ENCODE results near the gene DMD. TPM values are rescaled to one million over a fixed set of nuclear protein-coding genes. Genes with fewer than 3 reads are reported as not detected.

The DMD gene
- total and polyA plus RNA-seq, 9 donors, result 14.0 to 70.5 (median 37.6) TPM

- peak in 1 of 5 donors; percentile 20 for DNase-seq
- Histone ChIP-seq H3K9me3 (no peaks in the 10 kb centered on the region), H3K4me1 (ENCODE audit: insufficient read depth) (peaks cover 2% of the 10 kb centered on the region), H3K27me3 (no peaks in the 10 kb centered on the region), H3K36me3 (no peaks in the 10 kb centered on the region), H3K4me3 (no peak overlapping the region), H3K27ac (no peak overlapping the region)
- WGBS, 3 donors, result 68% methylated on average over 3 of the region's 3 CpGs
- intact Hi-C loops (cut with DNase I), result no loop called here
- TF ChIP-seq POLR2A (IDR thresholded peaks at IDR 0.05) (no peak), EP300 (IDR thresholded peaks at IDR 0.05) (no peak), CTCF (IDR thresholded peaks at IDR 0.05) (no peak)
Measured at GRCh38 chrX:31186693-31187338, 2024.5 kb downstream of the DMD start.

GRCh38 chrX:31185884-31186283 is 2025.5 kb downstream of the DMD start:
- DNase-seq, result no peak
- no peaks in the 10 kb centered on the region for H3K36me3 ChIP-seq
- no peaks in the 10 kb centered on the region for H3K27me3 ChIP-seq
- H3K9me3 ChIP-seq, result no peaks in the 10 kb centered on the region
- 89 to 96% (median 95%) methylated on average over 1 of the region's 1 CpG for WGBS, 3 donors
- intact Hi-C loops (cut with DNase I), result no loop called here
- no peak for TF ChIP-seq POLR2A (IDR thresholded peaks at IDR 0.05)
- TF ChIP-seq EP300 (IDR thresholded peaks at IDR 0.05), result no peak
- no peak for TF ChIP-seq CTCF (IDR thresholded peaks at IDR 0.05)
- peaks cover 2% of the 10 kb centered on the region for H3K4me1 ChIP-seq (ENCODE audit: insufficient read depth)
- no peak overlapping the region for H3K27ac ChIP-seq
- H3K4me3 ChIP-seq, result no peak overlapping the region

GRCh38 chrX:31181377-31182000 is 2029.9 kb downstream of the DMD start:
- DNase-seq, result no peak
- no peak overlapping the region for H3K4me3 ChIP-seq
- TF ChIP-seq CTCF (IDR thresholded peaks at IDR 0.05), result no peak
- TF ChIP-seq POLR2A (IDR thresholded peaks at IDR 0.05), result no peak
- no peak for TF ChIP-seq EP300 (IDR thresholded peaks at IDR 0.05)
- no peaks in the 10 kb centered on the region for H3K27me3 ChIP-seq
- no peaks in the 10 kb centered on the region for H3K4me1 ChIP-seq (ENCODE audit: insufficient read depth)
- intact Hi-C loops (cut with DNase I), result no loop called here
- H3K9me3 ChIP-seq, result no peaks in the 10 kb centered on the region
- 55 to 57% (median 57%) methylated on average over 4 of the region's 4 CpGs for WGBS, 3 donors
- no peaks in the 10 kb centered on the region for H3K36me3 ChIP-seq
- no peak overlapping the region for H3K27ac ChIP-seq

GRCh38 chrX:31179203-31179602 is 2032.1 kb downstream of the DMD start:
- no peak for TF ChIP-seq EP300 (IDR thresholded peaks at IDR 0.05)
- no peak for TF ChIP-seq CTCF (IDR thresholded peaks at IDR 0.05)
- TF ChIP-seq POLR2A (IDR thresholded peaks at IDR 0.05), result no peak

More at GRCh38 chrX:31179203-31179602, 2032.1 kb downstream of the DMD start:
- Histone ChIP-seq H3K27ac (no peak overlapping the region), H3K9me3 (no peaks in the 10 kb centered on the region), H3K4me1 (ENCODE audit: insufficient read depth) (no peaks in the 10 kb centered on the region), H3K27me3 (no peaks in the 10 kb centered on the region), H3K36me3 (no peaks in the 10 kb centered on the region), H3K4me3 (no peak overlapping the region)
- no peak for DNase-seq
- WGBS, 3 donors, result 71 to 77% (median 72%) methylated on average over 4 of the region's 4 CpGs
- intact Hi-C loops (cut with DNase I), result no loop called here

All from ovary (tissue), 9 donors.